GM21825 (cell line): ENCODE data around the gene TEKTIP1.
"Not testable (repeated sequence)": the region's sequence is repeated elsewhere in the genome, so short reads cannot be mapped to it uniquely, and the experiment has no call there.

ENCODE experiments used
- ATAC-seq: cut with Tn5 transposase; IDR thresholded peaks from one replicate; pipeline ENCODE4 v1.9.1; 2021; ENCODE audit warnings: mild to moderate bottlenecking, moderate library complexity; ENCODE audit not compliant: unreplicated experiment

The TEKTIP1 gene

GRCh38 chr19:3522421-3523360 is 16.3 kb upstream of the TEKTIP1 start:
- ATAC-seq, result no peak

- ATAC-seq, result no peak
Measured at GRCh38 chr19:3523361-3524077, 15.5 kb upstream of the TEKTIP1 start.

- no peak for ATAC-seq
Measured at GRCh38 chr19:3524078-3524842, 14.7 kb upstream of the TEKTIP1 start.

GRCh38 chr19:3524904-3525451 is 14.0 kb upstream of the TEKTIP1 start:
- ATAC-seq, result no peak

- no peak for ATAC-seq
Measured at GRCh38 chr19:3526507-3527237, 12.3 kb upstream of the TEKTIP1 start.

GRCh38 chr19:3527238-3527910 is 11.6 kb upstream of the TEKTIP1 start:
- ATAC-seq, result no peak

- ATAC-seq, result no peak
Measured at GRCh38 chr19:3528080-3528479, 10.9 kb upstream of the TEKTIP1 start.

- no peak for ATAC-seq
Measured at GRCh38 chr19:3528539-3529211, 10.3 kb upstream of the TEKTIP1 start.

- not testable (repeated sequence) for ATAC-seq
Measured at GRCh38 chr19:3529299-3529698, 9.7 kb upstream of the TEKTIP1 start.

GRCh38 chr19:3530389-3530788 is 8.6 kb upstream of the TEKTIP1 start:
- no peak for ATAC-seq

- no peak for ATAC-seq
Measured at GRCh38 chr19:3531716-3532115, 7.3 kb upstream of the TEKTIP1 start.

- no peak for ATAC-seq
Measured at GRCh38 chr19:3532154-3532786, 6.7 kb upstream of the TEKTIP1 start.

GRCh38 chr19:3533033-3533432 is 5.9 kb upstream of the TEKTIP1 start:
- ATAC-seq, result no peak

GRCh38 chr19:3533563-3534216 is 5.3 kb upstream of the TEKTIP1 start:
- no peak for ATAC-seq

GRCh38 chr19:3534375-3535234 is 4.4 kb upstream of the TEKTIP1 start:
- no peak for ATAC-seq

- no peak for ATAC-seq
Measured at GRCh38 chr19:3535235-3535535, 3.8 kb upstream of the TEKTIP1 start.

- ATAC-seq, result no peak
Measured at GRCh38 chr19:3535563-3535965, 3.4 kb upstream of the TEKTIP1 start.
